ENCODE results near the gene SEMA5B. TPM values are rescaled to one million over a fixed set of nuclear protein-coding genes. Genes with fewer than 3 reads are reported as not detected.
A peak's percentile ranks its signal among the peaks of the same experiment; 100 is the strongest.

Gene SEMA5B
- total and polyA plus RNA-seq, 2 of the 4 experiments (the other 2 are of a cell fraction): not detected

GRCh38 chr3:122940628-122941086 is 86.9 kb downstream of the SEMA5B start:
- Histone ChIP-seq H2BK120ac (ENCODE audit: low read depth, low read length) (no peak overlapping the region), H2BK20ac (ENCODE audit: low read depth, low read length) (no peak overlapping the region), H3K4me1 (ENCODE audit: control insufficient read depth, insufficient read depth, low read length) (no peaks in the 10 kb centered on the region), H3K18ac (ENCODE audit: low read depth, low read length) (no peak overlapping the region), H3K23ac (ENCODE audit: low read depth, low read length) (no peak overlapping the region), H3K14ac (replicated peaks; ENCODE audit: low read depth, low read length) (no peak overlapping the region), H4K91ac (ENCODE audit: insufficient read depth, low read depth, low read length) (no peak overlapping the region), H2AK5ac (ENCODE audit: low read depth, low read length) (no peak overlapping the region), H3K36me3 (ENCODE audit: control insufficient read depth, insufficient read depth, low read length) (no peaks in the 10 kb centered on the region), H2BK15ac (ENCODE audit: low read depth, low read length) (no peak overlapping the region), H4K20me1 (ENCODE audit: insufficient read depth, low read length) (no peaks in the 10 kb centered on the region), H4K5ac (ENCODE audit: low read depth, low read length) (no peak overlapping the region), H3K9ac (ENCODE audit: low read depth, low read length) (no peak overlapping the region), H3K56ac (ENCODE audit: extremely low read depth, insufficient read depth, low read length) (no peak overlapping the region), H3K27ac (ENCODE audit: insufficient read depth, low read length) (no peak overlapping the region), H3K4me2 (ENCODE audit: low read depth, low read length) (no peak overlapping the region), H3K9me3 (ENCODE audit: control insufficient read depth, insufficient read depth, low read length) (no peaks in the 10 kb centered on the region), H3K4ac (ENCODE audit: low read depth, low read length) (no peak overlapping the region), H3K27me3 (ENCODE audit: control insufficient read depth, insufficient read depth, low read length) (peaks cover 47% of the 10 kb centered on the region), H2AK9ac (replicated peaks; ENCODE audit: low read depth, low read length, poor library complexity) (no peak overlapping the region), H4K8ac (ENCODE audit: low read depth in 2 of 2, low read length in 2 of 2) (no peak overlapping the region), H2AFZ (replicated peaks; ENCODE audit: low read length, poor library complexity) (no peak overlapping the region), H3K79me1 (ENCODE audit: low read depth in 1 of 2, low read length in 2 of 2) (no peaks in the 10 kb centered on the region), H2BK5ac (ENCODE audit: low read depth, low read length, poor library complexity, severe bottlenecking) (no peak overlapping the region), H3K9me1 (ENCODE audit: insufficient read depth, low read length) (no peaks in the 10 kb centered on the region), H3K4me3 (ENCODE audit: insufficient read depth, low read depth, low read length) (no peak overlapping the region)
- TF ChIP-seq CEBPB (IDR thresholded peaks at IDR 0.05; ENCODE audit: low read depth, low read length): peak; percentile 29; the same call in 1 of the 2 replicates
- TF ChIP-seq, protein P1, sequence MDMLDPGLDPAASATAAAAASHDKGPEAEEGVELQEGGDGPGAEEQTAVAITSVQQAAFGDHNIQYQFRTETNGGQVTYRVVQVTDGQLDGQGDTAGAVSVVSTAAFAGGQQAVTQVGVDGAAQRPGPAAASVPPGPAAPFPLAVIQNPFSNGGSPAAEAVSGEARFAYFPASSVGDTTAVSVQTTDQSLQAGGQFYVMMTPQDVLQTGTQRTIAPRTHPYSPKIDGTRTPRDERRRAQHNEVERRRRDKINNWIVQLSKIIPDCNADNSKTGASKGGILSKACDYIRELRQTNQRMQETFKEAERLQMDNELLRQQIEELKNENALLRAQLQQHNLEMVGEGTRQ (IDR thresholded peaks at IDR 0.05; ENCODE audit: low read depth, low read length): no peak
- intact Hi-C loops (cut with micrococcal nuclease): loop anchor here (10.0 kb wide), 1 partner anchor 376 kb away; the partner anchor contains the start of genes DTX3L and PARP9
- POLR2A ChIA-PET (ENCODE audit: unreplicated experiment): no interaction called here
- dilution Hi-C loops (cut with HindIII; ENCODE audit: low sequenced_read_pairs, unreplicated experiment): no loop called here
- in situ Hi-C loops (cut with MboI; ENCODE audit: low sequenced_read_pairs): loop anchor here (10.0 kb wide), 1 partner anchor 84 kb away; the partner anchor contains the start of gene SEMA5B
- no CpG with 5 or more reads among the region's 5 CpGs for WGBS, 2 experiments (ENCODE audit: extremely low coverage in 2 of 2, insufficient read length in 1 of 2)
- CTCF ChIA-PET: no interaction called here
- no TSS peak for BruUV-seq (replicated peaks)
- DNase-seq (no peak), ATAC-seq (ENCODE audit: low read depth) (no peak)

Measured in IMR-90 (cell line).